SU-DHL-6 (cell line): ENCODE measurements around the gene ACAN.
"Not testable (repeated sequence)": the region's sequence is repeated elsewhere in the genome, so short reads cannot be mapped to it uniquely, and the experiment has no call there.

Source experiments
- H2AFZ ChIP-seq: fragments of 200-600 bp; sonication (generic); 2 replicates; pipeline ENCODE4 v1.6.1; 2014; ENCODE audit warnings: low read depth, mild to moderate bottlenecking, moderate library complexity, mixed read lengths, antibody characterized with exemption, low read length; ENCODE audit not compliant: severe bottlenecking
- H3F3A ChIP-seq: fragments of 200-600 bp; shearing (Covaris generic); 2 replicates; pipeline ENCODE4 v1.6.0; 2016; ENCODE audit warnings: antibody characterized with exemption, mild to moderate bottlenecking; ENCODE audit not compliant: insufficient read depth
- H3K27ac ChIP-seq: fragments of 200-600 bp; sonication (generic); 2 replicates; pipeline ENCODE4 v1.5.1; 2016; ENCODE audit warnings: low read depth, mild to moderate bottlenecking, low read length, moderate library complexity, mixed read lengths
- H3K27me3 ChIP-seq: fragments of 200-600 bp; sonication (generic), shearing (Covaris generic); 2 replicates; pipeline ENCODE4 v1.6.0; 2014; ENCODE audit warnings: mild to moderate bottlenecking, low read length
- H3K36me3 ChIP-seq: fragments of 200-600 bp; sonication (generic); 2 replicates; pipeline ENCODE4 v1.6.1; 2014; ENCODE audit warnings: mild to moderate bottlenecking, low read length, mixed read lengths
- H3K4me2 ChIP-seq: fragments of 300-600, 200-600 bp; shearing (Covaris generic), sonication (generic); 2 replicates; pipeline ENCODE4 v1.6.0; 2014; ENCODE audit warnings: low read length, low read depth, mild to moderate bottlenecking; ENCODE audit not compliant: poor library complexity, severe bottlenecking
- H3K4me3 ChIP-seq: fragments of 200-600 bp; sonication (generic); 2 replicates; pipeline ENCODE4 v1.5.1; 2014; ENCODE audit warnings: antibody characterized with exemption, low read length, mild to moderate bottlenecking, mixed read lengths; ENCODE audit not compliant: insufficient read depth, poor library complexity, severe bottlenecking
- H3K79me2 ChIP-seq: fragments of 200-600 bp; sonication (generic); 2 replicates; pipeline ENCODE4 v1.6.1; 2014; ENCODE audit warnings: mild to moderate bottlenecking, low read length, moderate library complexity; ENCODE audit not compliant: insufficient read depth
- H3K9ac ChIP-seq: fragments of 200-600 bp; sonication (generic); 2 replicates; pipeline ENCODE4 v1.7.0; 2014; ENCODE audit warnings: mild to moderate bottlenecking, low read length
- H3K9me2 ChIP-seq: fragments of 200-600 bp; sonication (generic); replicated peaks from 2 replicates; pipeline ENCODE4 v1.6.1; 2014; ENCODE audit warnings: low read length; ENCODE audit not compliant: insufficient read depth
- H3K9me3 ChIP-seq: fragments of 200-600 bp; sonication (generic); 2 replicates; pipeline ENCODE4 v1.6.1; 2014; ENCODE audit warnings: low read length, mixed read lengths; ENCODE audit not compliant: insufficient read depth
- H4K20me1 ChIP-seq: fragments of 200-600 bp; sonication (generic); 2 replicates; pipeline ENCODE4 v1.6.1; 2014; ENCODE audit warnings: low read depth, mild to moderate bottlenecking, antibody characterized with exemption, low read length, moderate library complexity, mixed read lengths
- CTCF ChIP-seq: fragments of 200-600 bp; sonication (generic); IDR thresholded peaks from one replicate; pipeline ENCODE4 v1.5.1; 2017; ENCODE audit warnings: antibody characterized with exemption, mild to moderate bottlenecking, low read length, moderate library complexity; ENCODE audit not compliant: insufficient read depth, poor library complexity, severe bottlenecking
- EZH2phosphoT487 ChIP-seq: fragments of 200-600 bp; sonication (generic), shearing (Covaris generic); conservative IDR thresholded peaks from 2 replicates; pipeline ENCODE4 v1.6.1; 2018; ENCODE audit warnings: mild to moderate bottlenecking, antibody characterized with exemption, low read length, moderate library complexity, mixed read lengths

ACAN gene

GRCh38 chr15:88920186-88920891 lies 117.1 kb downstream of the ACAN start:
- TF ChIP-seq EZH2phosphoT487: no peak
- no peak for TF ChIP-seq CTCF
- no peak overlapping the region for H3K4me3 ChIP-seq
- no peak overlapping the region for H3K27ac ChIP-seq
- no peak overlapping the region for H3K4me2 ChIP-seq
- no peaks in the 10 kb centered on the region for H3K36me3 ChIP-seq
- H4K20me1 ChIP-seq: no peaks in the 10 kb centered on the region
- H3K9me3 ChIP-seq: no peaks in the 10 kb centered on the region
- no peak overlapping the region for H2AFZ ChIP-seq
- no peaks in the 10 kb centered on the region for H3K27me3 ChIP-seq
- no peaks in the 10 kb centered on the region for H3K79me2 ChIP-seq
- H3F3A ChIP-seq: no peaks in the 10 kb centered on the region
- no peak overlapping the region for H3K9ac ChIP-seq
- H3K9me2 ChIP-seq: no peaks in the 10 kb centered on the region

- not testable (repeated sequence) for H3K27ac ChIP-seq, H3K36me3 ChIP-seq, H3K9me3 ChIP-seq, H3K4me3 ChIP-seq, H3K4me2 ChIP-seq, H3K9me2 ChIP-seq, H4K20me1 ChIP-seq, H3F3A ChIP-seq, H2AFZ ChIP-seq, H3K27me3 ChIP-seq, H3K9ac ChIP-seq, H3K79me2 ChIP-seq
Measured at GRCh38 chr15:88920892-88921435, 117.7 kb downstream of the ACAN start.
